ENCODE results near the gene INHBB. TPM values are rescaled to one million over a fixed set of nuclear protein-coding genes. Genes with fewer than 3 reads are reported as not detected.

INHBB gene
- total and polyA plus RNA-seq, 9 of the 15 experiments (the other 6 are each of a cell fraction or from before 2014, with no cell fraction given): not detected

- ChIA-PET POLR2A (interaction anchor here (0.6 kb wide), 1 partner anchor 1309 kb away, joined by 4 read pairs; no protein-coding TSS in a partner anchor), CTCF (ENCODE audit: low intra/inter-chr PET ratio) (no interaction called here)
- ATAC-seq (no peak), DNase-seq (ENCODE audit: extremely low read depth in 1 of 4, low spot score in 3 of 4) (no peak), FAIRE-seq (no peak)
- H3K36me3 ChIP-seq (ENCODE audit: control insufficient read depth, insufficient read depth, low read length): no peaks in the 10 kb centered on the region
- no TSS peak for BruUV-seq (replicated peaks)
- in situ Hi-C loops (cut with MboI): no loop called here
- no peak overlapping the region for H3K9ac ChIP-seq (ENCODE audit: insufficient read depth in 1 of 2, low read depth in 2 of 2, low read length in 2 of 2)
- H3K27ac ChIP-seq (ENCODE audit: extremely low read depth, low read depth, low read length): no peak overlapping the region
- H3K4me3 ChIP-seq: no peak overlapping the region
- H4K20me1 ChIP-seq (replicated peaks; ENCODE audit: control insufficient read depth, insufficient read depth, low read length): peaks cover 19% of the 10 kb centered on the region; the same call in 1 of the 2 replicates
- H2AFZ ChIP-seq (ENCODE audit: low read depth, low read length): no peak overlapping the region
- 8% methylated on average over 10 of the region's 10 CpGs for WGBS (ENCODE audit: insufficient coverage, low coverage, missing lambda C conversion rate)
- intact Hi-C loops (cut with micrococcal nuclease): no loop called here
- no peaks in the 10 kb centered on the region for H3K9me1 ChIP-seq (ENCODE audit: control insufficient read depth, insufficient read depth, low read length)
- no peak overlapping the region for H3K4me2 ChIP-seq (ENCODE audit: insufficient read depth, low read length)
- H3K27me3 ChIP-seq (ENCODE audit: control insufficient read depth in 2 of 2, insufficient read depth in 2 of 2, low read length in 2 of 2): peaks cover 41 to 82% of the 10 kb centered on the region in 2 experiments
- TF ChIP-seq NKRF (IDR thresholded peaks at IDR 0.05; ENCODE audit: borderline replicate concordance): no peak
- no peak for TF ChIP-seq SAFB (IDR thresholded peaks at IDR 0.05; ENCODE audit: borderline replicate concordance, low read depth, low read length)
- no peak for TF ChIP-seq ZNF707 (CRISPR knock-in tag; conservative IDR thresholded peaks at IDR 0.05)
- TF ChIP-seq GTF3C2 (IDR thresholded peaks at IDR 0.05; ENCODE audit: borderline replicate concordance, extremely low read depth, insufficient read length): no peak
- TF ChIP-seq TCF7L2 (IDR thresholded peaks at IDR 0.05; ENCODE audit: low read depth, low read length): no peak
- TF ChIP-seq CREB3L1 (IDR thresholded peaks at IDR 0.05; ENCODE audit: borderline replicate concordance, low read depth): no peak
- TF ChIP-seq TFAP4 (CRISPR knock-in tag; IDR thresholded peaks at IDR 0.05; ENCODE audit: borderline replicate concordance): no peak
- no peak for TF ChIP-seq SMARCA4 (IDR thresholded peaks at IDR 0.05)
- no peak for TF ChIP-seq EHMT2 (IDR thresholded peaks at IDR 0.05)
- no peak for TF ChIP-seq WHSC1 (IDR thresholded peaks at IDR 0.05; ENCODE audit: low read length)
- TF ChIP-seq EGR1 (conservative IDR thresholded peaks at IDR 0.05): no peak
- no peak for TF ChIP-seq SP1 (CRISPR knock-in tag; IDR thresholded peaks at IDR 0.05)
- TF ChIP-seq IRF2 (CRISPR knock-in tag; IDR thresholded peaks at IDR 0.05): no peak
- no peak for TF ChIP-seq CBX3 (IDR thresholded peaks at IDR 0.05; ENCODE audit: borderline replicate concordance in 1 of 2, low read length in 2 of 2)
- peaks cover 10 to 14% of the 10 kb centered on the region in 2 experiments; a peak in 4 of 5 replicates for H3K4me1 ChIP-seq (replicated peaks in 1 of 2; ENCODE audit: control insufficient read depth in 2 of 2, insufficient read depth in 2 of 2, low read length in 2 of 2)
- no peaks in the 10 kb centered on the region for H3K79me2 ChIP-seq (ENCODE audit: control insufficient read depth, insufficient read depth, low read length)
- H3K9me3 ChIP-seq (replicated peaks; ENCODE audit: control insufficient read depth, insufficient read depth, low read depth, low read length): no peaks in the 10 kb centered on the region
These were observed 24.1 kb upstream of the INHBB start for GRCh38 chr2:120321721-120322284.

Data from K562 (cell line).